HT-29 (cell line): ENCODE measurements around the gene XRCC4. TPM values are rescaled to one million over a fixed set of nuclear protein-coding genes. Genes with fewer than 3 reads are reported as not detected.

Experiments used
- DNase-seq: peaks from one replicate; pipeline ENCODE4 v3.0.0-alpha.2; 2015; ENCODE audit warnings: low spot score
- total RNA-seq: library from RNA; depleted of rRNA; stranded (reverse); fragments of >200 nt; shearing (Covaris generic); gene quantifications from 2 replicates; pipeline ENCODE4 v1.2.3, GENCODE V29; 2014

Gene XRCC4
- total RNA-seq, 1 experiment from 2014 or later = 4.4 TPM

DNA sequence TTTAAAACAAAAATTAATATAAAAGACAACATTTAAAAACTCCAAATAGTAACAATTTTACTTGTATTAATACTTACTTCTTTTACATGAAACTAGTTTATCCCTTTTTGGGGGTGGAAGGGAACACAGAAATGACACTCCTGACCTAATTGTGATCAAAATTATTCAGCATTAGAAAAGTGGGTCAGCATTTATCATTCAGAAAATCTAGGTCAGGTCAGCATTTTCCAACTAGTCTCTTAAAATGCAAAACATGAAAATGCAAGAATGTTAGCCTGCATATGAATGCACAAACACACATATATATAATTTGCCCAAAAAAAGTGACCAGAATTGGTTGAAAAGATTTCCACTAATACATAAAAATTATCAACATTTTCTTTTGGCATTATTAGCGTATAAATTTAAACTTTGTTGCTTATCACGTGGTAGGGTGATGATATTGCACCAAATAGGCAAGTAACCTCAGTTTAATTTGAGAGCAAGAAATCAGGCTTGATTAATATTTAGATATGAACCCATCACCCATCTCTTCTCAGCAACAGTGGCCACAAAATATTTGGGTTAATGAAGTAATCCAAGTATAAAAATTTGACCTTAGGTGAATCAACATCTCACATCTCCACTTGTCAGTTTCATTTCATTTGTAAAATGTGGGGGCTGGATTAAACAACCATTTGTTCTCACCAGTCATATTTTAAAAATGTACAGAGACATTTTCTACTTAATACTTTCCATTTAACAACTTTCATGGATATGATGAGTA is 5.9 kb upstream of the XRCC4 start:
- no peak for DNase-seq

- no peak for DNase-seq
These were observed 4.4 kb upstream of the XRCC4 start for GRCh38 chr5:83072966-83073365.

GRCh38 chr5:83077662-83078261 is 415 bp downstream of the XRCC4 start:
- no peak for DNase-seq

- DNase-seq = no peak
These were observed 5.4 kb downstream of the XRCC4 start for GRCh38 chr5:83082750-83083149.

DNA sequence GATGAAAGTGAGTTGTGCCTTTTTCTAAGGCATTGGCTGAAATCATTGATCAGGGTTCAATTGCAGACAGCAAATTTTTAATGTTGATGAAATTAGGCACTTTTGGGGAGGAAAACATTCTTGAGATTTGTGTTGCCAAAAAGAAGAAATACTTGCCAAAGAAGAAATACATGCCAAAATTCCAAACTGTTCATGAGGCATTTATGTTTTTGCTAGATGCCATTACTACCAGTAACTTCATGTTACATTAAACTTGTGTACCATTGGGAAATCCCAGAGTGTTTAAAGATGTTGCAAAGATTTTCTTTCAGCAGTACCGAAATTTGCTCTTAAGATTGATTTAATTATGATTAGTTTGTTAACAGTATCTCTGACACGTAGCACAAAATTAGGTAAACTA is 7.0 kb downstream of the XRCC4 start:
- DNase-seq = no peak

GRCh38 chr5:83085106-83085505 is 7.8 kb downstream of the XRCC4 start:
- DNase-seq = no peak

GRCh38 chr5:83090169-83090568 is 12.8 kb downstream of the XRCC4 start:
- no peak for DNase-seq

DNA sequence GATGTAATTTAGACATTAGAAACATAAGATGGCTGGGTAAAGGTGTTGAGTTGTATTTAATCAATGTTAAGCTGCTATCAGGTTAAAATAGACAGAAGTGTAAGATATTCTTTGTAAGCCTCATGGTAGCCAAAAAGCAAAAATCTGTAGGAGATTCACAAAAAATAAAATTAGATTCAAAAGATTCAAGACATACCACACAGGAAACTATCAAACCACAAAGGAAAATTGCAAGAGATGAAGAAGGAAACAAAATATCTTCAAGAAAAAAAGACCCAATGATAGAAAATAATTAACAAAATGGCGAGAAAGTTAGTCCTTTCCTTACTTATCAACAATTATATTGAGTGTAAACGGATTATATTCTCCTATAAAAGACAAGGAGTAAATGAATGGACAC is 15.3 kb downstream of the XRCC4 start:
- no peak for DNase-seq

DNA sequence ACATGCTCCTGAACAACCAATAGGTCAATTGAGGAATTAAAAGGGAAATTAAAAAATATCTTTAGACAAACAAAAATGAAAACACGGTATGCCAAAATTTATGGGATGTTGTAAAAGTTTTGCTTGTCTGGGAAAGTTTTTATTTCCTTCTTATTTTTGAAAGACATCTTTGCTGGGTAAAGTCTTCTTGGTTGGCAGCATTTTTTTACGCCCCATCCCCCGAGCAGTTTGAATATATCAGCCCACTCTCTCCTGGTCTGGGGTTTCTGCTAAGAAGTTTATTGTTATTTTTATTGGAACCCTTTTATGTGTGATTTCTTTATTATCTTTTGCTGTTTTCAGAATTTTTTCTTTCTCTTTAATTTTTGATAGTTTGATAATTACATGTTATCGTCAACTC is 16.3 kb downstream of the XRCC4 start:
- no peak for DNase-seq

GRCh38 chr5:83095163-83095956 is 18.0 kb downstream of the XRCC4 start:
- no peak for DNase-seq

- peak; percentile 24 for DNase-seq
These were observed 18.7 kb downstream of the XRCC4 start for GRCh38 chr5:83095957-83096539.

- no peak for DNase-seq
These were observed 19.5 kb downstream of the XRCC4 start for GRCh38 chr5:83096660-83097339.

DNA sequence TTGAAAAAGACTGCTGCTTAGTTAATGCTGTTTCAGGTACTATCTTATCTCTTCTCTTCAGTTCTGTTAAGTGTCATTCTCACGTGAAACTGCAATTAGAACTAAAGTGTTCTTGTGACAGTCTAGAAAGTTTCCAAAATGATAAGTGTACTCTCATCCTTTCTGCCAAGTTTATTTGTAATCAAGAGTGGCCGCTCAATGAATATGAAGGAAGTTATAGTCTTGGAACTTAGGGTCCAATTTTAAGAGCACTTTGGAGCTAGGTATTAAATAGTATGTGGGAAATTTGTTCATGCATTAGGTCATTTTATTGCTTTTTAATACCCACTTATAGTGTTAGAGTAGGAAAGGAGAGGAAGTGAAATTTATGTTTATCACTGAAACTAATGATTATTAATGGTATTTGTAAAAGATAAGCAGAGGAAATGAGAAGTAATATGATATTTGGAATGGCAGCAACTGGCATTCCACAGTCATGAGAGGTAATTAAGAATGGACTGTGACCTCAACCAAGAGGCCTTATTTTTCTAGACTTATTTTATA is 20.4 kb downstream of the XRCC4 start:
- peak; percentile 7 for DNase-seq

DNA sequence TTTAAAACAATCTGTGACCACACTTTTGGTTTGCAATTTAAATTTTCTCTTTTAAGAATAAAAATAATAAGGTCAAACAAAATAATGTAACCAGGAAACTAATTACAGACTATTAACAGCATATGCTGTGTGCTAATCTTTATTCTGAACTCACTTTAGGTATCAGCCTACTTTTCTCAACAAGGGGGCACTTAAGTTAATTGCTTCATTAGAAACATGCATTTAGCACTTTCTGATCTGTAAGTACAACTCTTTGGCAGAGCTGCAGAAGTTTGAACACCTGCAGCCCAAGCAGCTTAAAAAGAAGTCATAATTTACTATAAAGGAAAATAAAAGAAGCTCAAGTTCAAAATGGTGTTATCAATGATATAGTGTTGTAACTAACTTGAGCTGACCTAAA is 21.7 kb downstream of the XRCC4 start:
- DNase-seq = no peak

DNA sequence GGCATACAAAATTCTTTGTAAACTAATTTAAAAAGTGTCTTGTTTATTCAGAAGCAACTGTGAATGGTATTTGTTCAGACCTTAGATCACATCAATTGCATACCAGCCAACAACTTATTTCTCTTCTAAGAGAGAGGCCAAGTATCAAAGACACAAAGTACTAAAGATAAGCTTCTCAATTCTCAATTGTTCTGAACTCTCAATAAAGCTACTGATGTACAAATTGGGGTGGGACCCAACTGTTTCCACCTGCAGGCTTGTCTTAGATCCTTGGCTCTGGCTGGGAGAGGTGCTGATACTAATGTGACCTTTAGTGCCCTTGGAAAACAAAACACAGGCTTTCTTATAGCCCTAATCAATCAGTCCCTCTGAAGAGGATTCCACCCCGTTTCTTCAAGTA is 22.1 kb downstream of the XRCC4 start:
- DNase-seq = no peak

DNA sequence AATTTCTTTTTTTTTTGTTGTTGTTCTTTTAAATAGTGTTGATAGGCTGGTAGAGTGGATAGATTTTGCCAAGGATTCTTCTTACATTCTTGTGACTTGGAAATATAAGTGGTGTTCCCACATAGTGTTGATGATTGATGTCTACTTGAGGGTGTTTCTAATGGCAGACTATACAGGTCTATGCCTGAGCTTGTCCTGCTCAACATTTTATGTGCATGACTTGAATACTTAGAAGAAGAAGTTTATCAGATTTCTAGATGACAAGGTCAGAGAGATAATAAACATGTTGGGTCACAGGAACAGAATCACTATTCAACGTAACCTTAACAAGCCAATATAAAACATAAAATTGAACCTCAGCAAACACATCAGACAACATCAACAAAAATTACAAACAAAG is 24.2 kb downstream of the XRCC4 start:
- DNase-seq = no peak

DNA sequence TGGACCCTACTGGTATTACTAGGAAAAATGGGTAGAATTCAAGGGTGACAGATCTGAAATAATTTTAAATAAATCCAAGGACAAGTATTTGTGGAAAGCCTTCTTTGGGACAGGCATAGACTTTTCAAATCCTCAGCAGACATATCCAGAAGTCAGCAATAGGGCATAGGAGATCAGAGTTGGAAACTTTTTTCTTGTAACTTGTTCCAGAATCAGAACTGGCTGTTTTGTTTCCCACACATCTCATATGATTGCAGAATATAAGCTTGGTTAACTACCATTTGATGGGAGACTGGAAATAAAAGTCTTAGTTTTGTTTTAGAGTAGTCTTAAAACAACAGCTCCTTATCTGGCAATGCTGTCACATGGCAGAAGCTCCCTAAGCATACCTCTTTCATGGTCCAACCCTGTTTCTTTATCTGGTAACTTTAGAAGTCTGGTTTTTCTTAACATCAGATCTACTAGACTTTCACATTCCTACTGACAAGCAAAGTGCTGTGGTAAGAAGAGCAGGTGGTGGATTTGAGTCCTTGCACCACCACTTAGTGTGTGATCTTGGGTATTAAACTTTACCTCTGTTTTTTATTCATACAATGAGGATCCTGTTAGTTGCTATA is 25.1 kb downstream of the XRCC4 start:
- no peak for DNase-seq

GRCh38 chr5:83104021-83104420 is 26.7 kb downstream of the XRCC4 start:
- no peak for DNase-seq

GRCh38 chr5:83107692-83108420 is 30.5 kb downstream of the XRCC4 start:
- no peak for DNase-seq

- DNase-seq = no peak
These were observed 32.0 kb downstream of the XRCC4 start for GRCh38 chr5:83109380-83109779.
